GM19438 (cell line): ENCODE measurements around the gene SVOP.
"Not testable (repeated sequence)": the region's sequence is repeated elsewhere in the genome, so short reads cannot be mapped to it uniquely, and the experiment has no call there.

Source experiments
- ATAC-seq: cut with Tn5 transposase; IDR thresholded peaks from one replicate; pipeline ENCODE4 v1.9.1; 2021; ENCODE audit warnings: low read depth; ENCODE audit not compliant: unreplicated experiment

The SVOP gene

GRCh38 chr12:109033239-109034196, 12.7 kb upstream of the SVOP start:
- no peak for ATAC-seq

GRCh38 chr12:109029411-109029810, 8.5 kb upstream of the SVOP start:
- no peak for ATAC-seq

DNA sequence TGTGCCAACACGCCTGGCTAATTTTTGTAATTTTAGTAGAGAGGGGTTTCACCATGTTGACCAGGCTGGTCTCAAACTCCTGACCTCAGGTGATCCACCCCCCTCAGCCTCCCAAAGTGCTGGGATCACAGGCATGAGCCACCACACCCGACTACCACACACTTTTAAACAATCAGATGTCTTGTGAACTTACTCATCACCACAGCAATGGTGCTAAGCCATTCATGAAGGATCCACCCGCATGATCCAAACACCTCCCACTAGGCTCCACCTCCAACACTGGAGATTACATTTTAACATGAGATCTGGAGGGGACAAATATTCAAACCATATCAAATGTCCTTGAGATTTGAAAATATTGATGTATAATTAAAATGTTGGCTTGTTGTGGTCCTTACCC, 7.8 kb upstream of the SVOP start:
- ATAC-seq = not testable (repeated sequence)

DNA sequence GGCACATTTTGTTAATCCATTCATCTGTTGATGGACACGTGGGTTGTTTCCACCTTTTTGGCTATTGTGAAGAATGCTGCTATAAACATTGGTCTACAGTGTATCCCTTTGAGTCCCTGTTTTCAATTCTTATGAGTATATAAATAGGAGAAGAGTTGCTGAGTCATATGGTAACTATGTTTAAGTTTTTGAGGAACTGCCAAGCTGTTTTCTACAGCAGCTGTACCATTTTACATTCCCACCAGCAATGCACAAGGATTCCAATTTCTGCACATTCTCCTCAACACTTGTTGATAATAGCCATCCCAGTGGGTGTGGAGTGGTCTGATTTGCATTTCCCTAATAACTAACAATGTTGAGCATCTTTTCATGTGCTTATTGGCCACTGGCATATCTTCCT, 6.9 kb upstream of the SVOP start:
- ATAC-seq = no peak

DNA sequence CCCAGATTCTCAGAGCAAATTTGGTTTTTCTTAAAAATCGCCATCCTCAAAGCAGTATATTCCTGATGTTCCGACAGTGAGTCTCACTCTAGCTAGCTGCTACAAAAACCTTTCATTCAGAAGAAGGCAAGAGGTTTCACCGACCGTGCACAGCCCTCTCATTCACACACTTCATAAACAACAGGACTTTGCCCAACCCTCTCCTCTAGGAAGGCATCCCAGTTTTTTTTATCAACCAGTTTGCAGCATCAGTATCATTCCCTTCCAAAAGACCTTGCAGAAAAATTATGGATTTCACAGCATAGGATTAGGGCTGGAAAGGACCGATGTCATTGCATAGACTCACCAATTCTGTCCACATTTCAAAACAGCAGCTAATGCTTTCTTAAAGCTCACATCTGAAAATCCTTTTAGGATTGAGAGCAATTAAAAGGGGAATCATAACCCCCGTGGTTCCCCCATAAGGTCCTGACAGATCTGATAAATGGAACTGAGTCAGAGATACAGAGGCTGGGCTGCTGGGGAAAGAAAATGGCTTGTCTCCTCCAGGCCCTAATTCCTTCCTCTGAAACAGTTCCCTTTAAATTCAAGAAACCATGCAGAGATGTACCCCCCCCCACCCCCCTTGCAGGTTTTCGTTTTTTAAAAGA, 597 bp downstream of the SVOP start:
- no peak for ATAC-seq

- ATAC-seq = no peak
Measured at GRCh38 chr12:109018296-109018695, 2.6 kb downstream of the SVOP start.

GRCh38 chr12:109016978-109017377, 3.9 kb downstream of the SVOP start:
- no peak for ATAC-seq

GRCh38 chr12:109016016-109016415, 4.9 kb downstream of the SVOP start:
- no peak for ATAC-seq

DNA sequence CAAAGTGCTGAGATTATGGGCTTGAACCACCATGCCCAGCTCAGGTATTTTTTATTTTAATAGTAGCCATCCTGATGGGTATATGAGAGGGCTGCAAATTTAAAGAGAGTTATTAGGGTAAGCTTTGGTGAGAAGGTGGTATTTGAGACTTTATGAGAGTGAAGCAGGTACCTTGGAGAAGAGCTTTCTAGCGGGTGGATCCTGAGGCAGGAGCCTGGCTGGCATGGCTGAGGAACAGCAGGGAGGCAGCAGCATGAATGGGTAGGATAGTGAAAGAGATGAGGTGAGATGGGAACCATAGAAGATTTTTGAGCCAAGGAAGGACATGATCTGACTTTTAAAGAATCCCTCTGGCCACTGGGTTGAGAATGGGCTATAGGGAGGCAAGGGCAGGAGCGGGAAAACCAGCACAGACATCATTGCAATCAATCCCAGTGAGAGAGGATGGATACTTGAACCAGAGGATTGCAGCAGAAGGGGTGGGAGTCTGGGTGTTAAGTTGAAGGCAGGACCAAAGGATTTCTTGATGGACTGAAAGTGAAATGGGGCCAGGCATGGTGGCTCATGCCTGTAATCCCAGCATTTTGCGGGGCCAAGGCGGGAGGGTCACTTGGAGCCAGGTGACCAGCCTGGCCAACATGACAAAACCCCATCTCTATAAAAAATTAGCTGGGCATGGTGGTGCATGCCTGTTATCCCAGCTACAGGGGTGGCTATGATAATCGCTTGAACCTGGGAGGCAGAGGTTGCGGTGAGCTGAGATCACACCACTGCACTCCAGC, 5.7 kb downstream of the SVOP start:
- no peak for ATAC-seq

DNA sequence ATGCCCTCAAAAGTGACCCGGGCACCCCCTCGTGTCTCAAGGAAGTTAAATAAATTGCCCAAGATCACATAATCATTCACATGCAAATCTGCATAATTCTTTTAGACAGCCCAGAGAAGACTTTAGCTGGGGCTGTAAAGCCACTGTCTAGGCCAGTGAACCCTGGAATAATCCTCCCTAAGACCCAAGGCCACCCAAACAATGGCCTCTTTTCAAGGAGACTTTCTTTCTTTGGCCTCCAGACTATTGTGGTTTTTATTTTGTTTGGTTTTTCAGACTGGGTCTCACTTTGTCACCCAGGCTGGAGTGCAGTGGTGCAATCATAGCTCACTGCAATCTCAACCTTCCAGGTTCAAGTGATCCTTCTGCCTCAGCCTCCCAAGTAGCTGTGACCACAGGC, 10.6 kb downstream of the SVOP start:
- no peak for ATAC-seq

DNA sequence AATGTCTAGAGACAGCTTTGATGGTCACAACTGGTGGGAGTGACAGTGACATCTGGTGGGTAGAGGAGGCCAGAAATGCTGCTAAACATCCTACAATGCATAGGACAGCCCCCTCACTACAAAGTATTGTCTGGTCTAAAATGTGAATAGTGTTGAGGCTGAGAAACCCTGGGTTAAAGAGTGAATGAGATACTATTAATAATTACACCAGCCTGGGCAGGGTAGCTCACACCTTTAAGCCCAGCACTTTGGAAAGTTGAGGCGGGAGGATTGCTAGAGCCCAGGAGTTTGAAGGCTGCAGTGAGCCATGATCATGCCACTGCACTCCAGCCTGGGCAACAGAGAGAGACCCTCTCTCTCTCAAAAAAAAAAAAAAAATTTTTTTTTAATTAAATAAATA, 11.1 kb downstream of the SVOP start:
- ATAC-seq = no peak

DNA sequence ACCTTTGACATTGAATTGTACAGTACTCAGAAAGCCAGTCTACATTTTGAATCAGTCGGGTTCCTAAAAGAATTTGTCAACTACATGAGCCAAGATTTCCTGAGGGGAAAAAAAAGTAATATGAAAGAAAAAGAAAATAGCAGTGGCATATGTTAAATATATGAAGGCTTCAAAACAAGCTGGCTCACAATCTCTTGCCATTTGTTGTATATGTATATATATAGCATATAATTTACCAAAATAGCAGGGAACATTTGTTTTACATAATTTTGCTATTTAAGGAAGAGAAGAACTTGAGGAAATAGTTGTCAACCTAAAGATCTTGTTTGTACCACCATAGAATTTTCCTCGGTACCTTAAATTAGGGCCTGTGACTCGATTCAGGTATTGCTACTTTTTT, 16.9 kb downstream of the SVOP start:
- ATAC-seq = no peak

- ATAC-seq = no peak
Measured at GRCh38 chr12:108996320-108996719, 24.5 kb downstream of the SVOP start.

DNA sequence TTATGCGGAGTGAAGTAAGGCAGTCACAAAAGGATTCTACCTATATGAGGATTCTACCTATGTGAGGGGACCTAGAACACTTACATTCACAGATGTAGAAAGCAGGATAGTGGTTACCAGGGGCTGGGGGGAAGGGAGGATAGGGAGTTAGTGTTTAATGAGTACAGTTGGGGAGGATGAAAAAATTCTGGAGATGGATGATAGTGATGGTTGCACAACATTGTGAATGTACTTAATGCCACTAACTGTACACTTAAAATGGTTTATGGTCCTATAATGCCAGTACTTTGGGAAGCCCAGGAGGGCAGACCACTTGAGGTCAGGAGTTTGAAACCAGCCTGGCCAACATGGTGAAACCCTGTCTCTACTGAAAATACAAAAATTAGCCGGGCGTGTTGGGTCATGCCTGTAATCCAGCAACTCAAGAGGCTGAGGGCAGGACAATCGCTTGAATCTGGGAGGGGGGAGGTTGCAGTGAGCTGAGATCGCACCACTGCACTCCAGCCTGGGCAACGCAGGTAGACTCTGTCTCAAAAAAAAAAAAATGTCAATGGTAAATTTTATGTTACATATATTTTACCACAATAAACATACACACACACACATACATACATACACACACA, 25.4 kb downstream of the SVOP start:
- no peak for ATAC-seq

GRCh38 chr12:108990103-108990502, 30.8 kb downstream of the SVOP start:
- ATAC-seq = not testable (repeated sequence)

DNA sequence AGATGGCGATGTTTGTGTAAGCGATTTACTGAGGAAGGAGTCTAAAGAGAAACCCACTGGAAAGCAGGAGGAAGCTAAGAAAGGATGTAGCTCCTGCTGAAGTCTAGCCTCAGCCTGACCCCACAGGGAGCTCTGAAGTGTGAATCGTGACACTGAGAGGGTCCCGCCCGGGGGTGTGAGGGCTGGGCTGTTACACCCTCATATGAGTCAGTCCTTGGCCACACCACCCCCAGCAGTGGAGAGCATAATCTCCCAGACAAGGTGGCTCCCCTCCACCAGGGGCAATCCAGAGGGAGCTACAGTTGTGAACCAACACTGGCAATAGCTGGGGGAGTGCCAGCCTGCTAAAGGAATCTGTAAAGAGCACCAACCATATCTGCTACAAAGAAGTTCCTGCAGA, 31.5 kb downstream of the SVOP start:
- no peak for ATAC-seq

DNA sequence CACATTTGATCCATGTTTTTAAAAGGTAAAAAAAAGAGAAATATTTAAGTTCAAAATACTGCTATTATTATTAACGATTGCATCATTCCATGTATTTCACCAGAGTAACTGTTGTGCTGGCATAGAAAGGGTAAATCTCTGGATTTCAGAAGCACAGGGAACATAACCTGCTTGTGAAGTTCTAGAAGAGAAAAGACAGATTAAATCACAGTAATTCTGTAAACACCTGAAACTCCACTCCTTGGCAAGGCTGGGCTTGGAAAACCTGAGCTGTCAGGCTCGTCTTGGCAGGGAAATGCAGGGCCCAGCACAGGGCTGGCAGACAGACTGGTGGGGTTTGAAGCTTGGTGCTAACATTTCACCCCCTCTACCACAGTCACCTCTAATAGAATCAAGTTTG, 35.1 kb downstream of the SVOP start:
- ATAC-seq = no peak

- no peak for ATAC-seq
Measured at GRCh38 chr12:108983227-108983626, 37.6 kb downstream of the SVOP start.

DNA sequence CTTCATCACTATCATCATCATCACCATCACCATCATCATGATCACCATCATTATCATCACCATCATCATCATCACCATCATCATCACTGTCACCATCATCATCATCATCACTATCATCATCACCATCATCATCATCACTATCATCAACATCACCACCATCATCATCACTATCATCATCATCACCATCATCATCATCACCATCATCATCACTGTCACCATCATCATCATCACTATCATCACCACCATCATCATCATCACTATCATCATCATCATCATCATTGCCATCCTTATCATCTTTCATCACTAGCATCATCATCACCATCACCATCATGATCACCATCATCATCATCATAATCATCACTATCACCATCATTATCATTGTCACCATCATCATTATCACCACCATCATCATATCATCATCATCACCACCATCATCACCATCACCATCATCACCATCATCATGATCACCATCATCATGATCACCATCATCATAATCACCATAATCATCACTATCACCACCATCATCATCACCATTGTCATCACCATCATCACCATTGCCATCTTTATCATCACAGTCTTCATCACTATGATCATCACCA, 38.1 kb downstream of the SVOP start:
- ATAC-seq = no peak

- no peak for ATAC-seq
Measured at GRCh38 chr12:108981835-108982234, 39.0 kb downstream of the SVOP start.
